Measurements from ENCODE around the gene COQ8A. TPM values are rescaled to one million over a fixed set of nuclear protein-coding genes. Genes with fewer than 3 reads are reported as not detected.

Gene COQ8A
- total RNA-seq, 1 experiment from 2014 or later, result 7.7 TPM

- DNase-seq (ENCODE audit: low read depth), result no peak
- in situ Hi-C loops (cut with HindIII; ENCODE audit: low pct_unique_long_range_greater_than_20kb, low sequenced_read_pairs), result no loop called here
Measured at GRCh38 chr1:226964068-226964425, 24.0 kb downstream of the COQ8A start.

DNA sequence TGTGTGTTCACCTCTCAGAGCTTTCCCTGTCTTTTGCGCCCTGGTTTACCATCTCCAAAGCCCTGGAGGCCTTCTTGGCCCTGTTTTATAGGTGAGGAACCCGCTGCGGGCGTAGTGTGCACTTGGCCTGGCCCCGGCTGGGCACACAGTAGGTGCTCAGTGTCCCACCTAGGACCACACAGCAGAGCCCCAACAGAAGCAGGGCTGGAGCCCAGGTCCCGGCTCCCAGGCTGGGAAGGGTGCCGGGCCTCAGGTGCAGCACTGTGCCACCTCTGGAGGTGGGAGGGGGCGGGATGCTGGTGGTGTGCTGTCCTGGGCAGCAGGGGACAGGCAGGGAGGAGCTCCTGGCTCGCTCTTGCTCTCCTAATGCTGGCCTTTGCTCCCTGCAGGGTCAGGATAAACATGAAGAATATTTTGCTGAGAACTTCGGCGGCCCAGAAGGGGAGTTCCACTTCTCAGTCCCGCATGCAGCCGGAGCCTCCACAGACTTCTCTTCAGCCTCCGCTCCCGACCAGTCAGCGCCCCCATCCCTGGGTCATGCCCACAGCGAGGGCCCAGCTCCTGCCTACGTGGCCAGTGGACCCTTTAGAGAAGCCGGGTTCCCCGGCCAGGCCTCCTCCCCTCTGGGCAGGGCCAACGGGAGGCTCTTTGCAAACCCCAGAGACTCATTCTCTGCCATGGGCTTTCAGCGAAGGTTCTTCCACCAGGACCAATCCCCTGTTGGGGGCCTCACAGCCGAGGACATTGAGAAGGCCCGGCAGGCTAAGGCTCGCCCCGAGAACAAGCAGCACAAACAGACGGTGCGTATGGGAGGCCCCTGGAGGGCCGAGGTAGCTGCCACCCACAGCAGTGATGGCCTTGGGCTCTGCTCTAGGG, 24.8 kb downstream of the COQ8A start:
- DNase-seq (ENCODE audit: low read depth), result no peak
- in situ Hi-C loops (cut with HindIII; ENCODE audit: low pct_unique_long_range_greater_than_20kb, low sequenced_read_pairs), result no loop called here

DNA sequence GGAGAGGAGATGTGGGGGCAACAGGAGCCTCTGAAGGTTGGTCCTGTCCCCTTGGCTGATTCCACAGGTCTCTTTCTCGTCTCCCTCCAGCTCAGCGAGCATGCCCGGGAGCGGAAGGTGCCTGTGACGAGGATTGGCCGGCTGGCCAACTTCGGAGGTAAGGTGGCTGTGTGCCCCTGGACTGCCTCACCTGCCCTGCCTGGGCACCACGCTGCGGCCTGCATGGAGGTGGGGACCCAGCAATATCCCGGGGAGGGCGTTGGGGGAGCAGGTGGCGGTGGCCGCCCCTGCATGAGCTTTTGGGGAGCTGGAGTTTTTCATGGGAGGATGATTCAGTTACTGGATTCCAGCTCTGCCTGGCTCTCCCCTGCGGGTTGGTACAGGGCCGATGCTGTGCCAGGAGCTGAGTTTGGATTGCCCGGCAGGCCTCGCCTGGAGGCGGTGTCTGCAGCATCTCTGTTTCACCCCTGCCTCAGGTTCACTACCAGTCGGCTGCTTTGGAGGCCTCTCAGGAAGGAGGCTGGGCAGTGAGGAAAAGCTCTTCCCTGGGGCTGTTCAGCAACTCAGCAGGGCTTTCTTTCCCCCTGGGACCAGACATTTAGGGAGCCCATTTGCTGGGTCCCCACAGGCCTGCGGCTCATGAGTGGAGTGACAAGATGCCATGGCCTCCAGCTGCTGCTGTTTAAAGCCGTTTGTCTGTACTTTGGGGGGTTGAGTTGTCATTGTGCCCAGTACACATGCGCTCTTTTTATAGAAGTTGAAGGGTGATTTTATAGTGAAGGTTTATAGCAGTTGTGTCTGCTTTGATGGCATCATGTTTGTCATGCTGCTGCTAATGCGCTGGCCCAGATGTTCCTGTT, 25.7 kb downstream of the COQ8A start:
- in situ Hi-C loops (cut with HindIII; ENCODE audit: low pct_unique_long_range_greater_than_20kb, low sequenced_read_pairs), result no loop called here
- no peak for DNase-seq (ENCODE audit: low read depth)

- in situ Hi-C loops (cut with HindIII; ENCODE audit: low pct_unique_long_range_greater_than_20kb, low sequenced_read_pairs), result no loop called here
Measured at GRCh38 chr1:226966683-226967082, 26.6 kb downstream of the COQ8A start.

DNA sequence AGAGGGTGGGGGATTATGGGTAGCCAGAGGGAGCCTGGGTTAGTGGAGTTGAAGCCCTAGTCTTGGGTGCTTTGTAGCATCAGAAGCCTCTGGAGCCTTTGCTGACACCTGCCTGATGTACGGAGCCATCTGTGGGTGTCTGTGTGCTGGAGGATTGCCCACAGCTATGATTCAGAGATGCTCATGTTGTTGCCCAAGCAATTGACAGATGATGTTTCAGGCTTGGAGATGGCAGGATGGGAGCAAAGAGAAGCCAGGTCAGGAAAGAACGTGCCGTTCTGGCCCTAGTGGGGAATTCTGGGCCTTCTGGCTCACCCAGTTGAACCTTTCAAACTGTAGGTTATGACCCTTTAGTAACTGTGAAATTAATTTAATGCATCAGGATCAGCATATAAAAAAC, 27.6 kb downstream of the COQ8A start:
- DNase-seq (ENCODE audit: low read depth), result no peak

More at GRCh38 chr1:226966683-226967082, 26.6 kb downstream of the COQ8A start:
- DNase-seq (ENCODE audit: low read depth), result no peak

GRCh38 chr1:226971765-226972164, 31.7 kb downstream of the COQ8A start:
- in situ Hi-C loops (cut with HindIII; ENCODE audit: low pct_unique_long_range_greater_than_20kb, low sequenced_read_pairs), result no loop called here
- peak; percentile 4 for DNase-seq (ENCODE audit: low read depth)

More for the DNA sequence above, 27.6 kb downstream of the COQ8A start:
- in situ Hi-C loops (cut with HindIII; ENCODE audit: low pct_unique_long_range_greater_than_20kb, low sequenced_read_pairs), result no loop called here

DNA sequence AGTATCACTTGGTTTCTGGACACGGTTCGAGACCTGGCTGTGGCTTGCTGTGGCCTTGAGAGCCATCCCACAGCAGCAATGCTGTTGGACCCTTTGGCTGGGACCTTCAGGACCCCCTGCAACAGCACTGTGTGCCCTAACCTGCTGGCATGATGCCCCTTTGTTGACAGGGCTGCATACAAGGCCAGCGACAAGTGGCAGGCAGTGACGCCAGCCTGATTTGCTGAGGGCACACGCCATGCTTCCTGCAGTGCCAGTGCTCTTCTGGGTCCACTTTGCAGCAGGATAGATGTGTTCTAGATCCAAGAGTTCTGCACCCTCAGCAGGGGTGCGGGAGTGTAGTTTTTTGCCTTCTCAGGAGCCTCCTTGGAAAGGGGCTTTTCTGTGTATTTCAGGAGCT, 32.8 kb downstream of the COQ8A start:
- in situ Hi-C loops (cut with HindIII; ENCODE audit: low pct_unique_long_range_greater_than_20kb, low sequenced_read_pairs), result no loop called here
- no peak for DNase-seq (ENCODE audit: low read depth)

GRCh38 chr1:226973371-226973897, 33.3 kb downstream of the COQ8A start:
- no peak for DNase-seq (ENCODE audit: low read depth)
- in situ Hi-C loops (cut with HindIII; ENCODE audit: low pct_unique_long_range_greater_than_20kb, low sequenced_read_pairs), result no loop called here

DNA sequence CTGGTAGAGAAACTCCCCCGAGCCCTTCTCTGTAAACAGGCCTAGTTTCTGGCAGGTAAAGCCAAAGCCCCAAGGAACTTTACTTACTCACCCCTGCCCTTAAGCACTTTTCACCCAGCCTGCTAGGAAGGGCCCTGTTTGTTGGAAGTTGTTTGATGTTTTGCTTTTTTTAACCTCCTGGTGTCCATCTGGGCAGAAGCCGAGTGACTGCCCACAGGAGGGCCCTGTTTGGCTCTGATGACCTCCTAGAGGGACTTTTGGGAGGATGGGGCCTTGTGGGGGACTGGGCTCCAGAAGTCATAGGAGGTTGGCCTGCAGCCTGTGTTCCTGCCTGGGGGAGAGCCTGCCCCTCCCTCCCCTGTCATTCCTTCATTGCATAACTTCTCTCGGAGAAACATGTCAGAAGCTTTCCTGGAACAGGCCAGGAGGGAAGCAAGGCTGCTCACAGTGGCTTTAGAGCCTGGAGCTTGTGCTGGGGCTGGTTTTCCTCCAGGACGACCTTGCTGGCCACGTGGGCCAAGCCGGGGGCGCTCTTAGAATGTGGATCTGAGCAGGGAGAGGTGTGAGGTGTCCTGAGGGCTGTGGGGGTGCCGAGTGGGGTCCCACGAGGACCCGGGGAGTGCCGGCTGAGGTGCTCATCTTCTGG, 33.9 kb downstream of the COQ8A start:
- DNase-seq (ENCODE audit: low read depth), result no peak
- in situ Hi-C loops (cut with HindIII; ENCODE audit: low pct_unique_long_range_greater_than_20kb, low sequenced_read_pairs), result no loop called here

DNA sequence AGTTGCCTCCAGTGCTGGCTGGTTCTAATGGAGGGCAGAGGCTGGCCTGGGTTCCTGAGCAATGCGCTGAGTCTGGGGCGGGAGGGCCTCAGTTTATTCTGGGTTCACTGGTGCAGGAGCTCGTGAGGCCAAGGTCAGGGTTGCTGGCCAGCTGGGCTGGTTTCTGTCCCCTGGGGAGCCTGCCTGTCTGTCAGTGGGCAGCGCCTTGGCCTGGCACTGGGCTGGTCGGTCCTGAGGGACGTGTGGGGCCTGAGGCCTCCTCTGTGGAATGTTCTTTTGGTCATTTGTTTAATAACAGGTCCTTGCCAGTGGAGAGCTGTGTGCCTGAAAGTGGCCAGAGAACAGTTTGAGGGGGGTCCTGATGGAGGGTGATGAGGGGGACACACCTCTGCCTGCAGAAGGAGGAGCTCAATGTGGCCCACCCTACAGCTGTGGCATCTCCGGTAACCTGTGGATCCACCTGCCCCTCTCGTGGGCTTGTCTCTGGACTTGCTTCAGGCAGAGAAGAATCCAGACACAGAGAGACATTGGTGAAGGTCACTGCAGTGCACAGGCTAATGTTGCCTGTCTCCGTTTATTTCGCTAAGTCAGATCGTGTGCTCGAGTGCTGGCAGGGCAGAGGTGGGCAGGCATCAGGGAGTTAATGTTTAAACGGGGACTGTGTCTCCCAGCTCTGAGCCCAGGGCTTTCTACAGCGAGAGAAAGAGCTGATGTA, 34.6 kb downstream of the COQ8A start:
- in situ Hi-C loops (cut with HindIII; ENCODE audit: low pct_unique_long_range_greater_than_20kb, low sequenced_read_pairs), result no loop called here
- DNase-seq (ENCODE audit: low read depth), result peak; percentile 11

DNA sequence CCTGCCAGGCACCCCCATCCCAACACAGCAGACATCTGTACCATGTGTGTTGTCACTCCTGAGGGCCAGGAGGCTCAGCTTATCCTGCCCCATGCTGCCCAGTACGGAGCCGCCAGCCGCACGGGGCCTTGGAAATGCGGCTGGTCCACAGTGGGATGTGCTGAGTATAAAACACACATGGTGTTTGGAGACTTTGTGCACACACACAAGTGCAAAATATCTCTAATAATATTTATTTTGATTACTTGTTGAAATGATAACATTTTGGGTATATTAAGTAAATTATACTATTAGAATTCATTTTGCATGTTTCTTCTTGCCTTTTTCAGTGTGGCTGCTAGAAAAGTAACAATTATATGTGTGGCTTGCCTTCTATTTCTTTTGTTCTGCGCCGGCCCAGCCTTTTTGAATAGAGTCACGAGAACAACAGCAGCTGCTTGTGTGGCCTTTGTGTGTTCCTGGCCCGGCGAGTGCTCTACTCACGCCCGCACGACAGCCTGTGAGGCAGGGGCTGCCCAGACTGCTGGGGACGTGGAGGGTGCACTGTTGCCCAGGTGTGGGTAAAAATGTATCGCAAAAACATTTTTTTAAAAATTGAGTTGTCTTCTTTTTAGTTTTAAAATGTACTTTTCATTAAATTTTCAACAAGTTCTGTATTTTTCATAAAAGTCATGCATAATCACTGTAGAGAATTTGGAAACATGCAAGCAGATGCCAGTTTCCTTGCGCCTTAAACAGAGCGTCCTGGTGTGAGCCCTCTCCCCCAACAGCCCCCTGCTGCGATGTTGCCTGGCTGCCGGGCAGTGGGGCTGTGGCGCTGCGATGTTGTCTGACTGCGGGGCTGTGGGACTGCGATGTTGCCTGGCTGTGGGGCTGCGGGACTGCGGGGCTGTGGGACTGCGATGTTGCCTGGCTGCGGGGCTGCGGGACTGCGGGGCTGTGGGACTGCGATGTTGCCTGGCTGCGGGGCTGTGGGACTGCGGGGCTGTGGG, 35.5 kb downstream of the COQ8A start:
- in situ Hi-C loops (cut with HindIII; ENCODE audit: low pct_unique_long_range_greater_than_20kb, low sequenced_read_pairs), result no loop called here
- DNase-seq (ENCODE audit: low read depth), result no peak

GRCh38 chr1:226976276-226976977, 36.3 kb downstream of the COQ8A start:
- in situ Hi-C loops (cut with HindIII; ENCODE audit: low pct_unique_long_range_greater_than_20kb, low sequenced_read_pairs), result no loop called here

DNA sequence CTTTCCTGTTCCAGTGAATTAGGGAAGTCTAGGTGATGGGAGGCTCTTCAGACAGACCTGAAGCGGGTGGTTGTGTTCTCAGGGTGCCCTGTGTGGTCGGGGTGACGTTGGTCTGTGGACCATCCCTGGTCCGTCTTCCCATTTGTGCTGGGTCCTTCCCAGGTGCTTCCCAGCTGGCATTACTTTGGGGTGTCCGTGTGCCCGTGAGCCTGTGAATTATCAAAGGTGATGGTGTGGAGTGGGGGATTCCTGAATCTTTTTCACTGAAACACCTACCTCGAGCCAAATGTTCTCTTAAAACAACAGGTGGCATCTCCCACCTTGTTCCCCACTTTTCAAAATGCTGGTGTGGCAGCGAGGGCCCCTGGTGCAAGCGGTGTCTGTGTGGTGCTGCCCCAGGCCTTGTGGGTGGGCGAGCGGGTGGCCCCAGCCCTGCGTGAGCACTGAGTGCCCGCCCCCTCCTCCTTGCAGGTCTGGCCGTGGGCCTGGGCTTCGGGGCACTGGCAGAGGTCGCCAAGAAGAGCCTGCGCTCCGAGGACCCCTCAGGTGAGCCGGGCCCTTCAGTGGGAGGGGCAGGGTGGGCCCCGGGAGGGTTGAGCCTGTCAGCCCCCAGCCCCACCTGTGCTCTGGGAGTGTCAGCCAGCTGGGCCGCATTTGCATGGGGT, 37.0 kb downstream of the COQ8A start:
- in situ Hi-C loops (cut with HindIII; ENCODE audit: low pct_unique_long_range_greater_than_20kb, low sequenced_read_pairs), result no loop called here
- DNase-seq (ENCODE audit: low read depth), result no peak

More at GRCh38 chr1:226976276-226976977, 36.3 kb downstream of the COQ8A start:
- no peak for DNase-seq (ENCODE audit: low read depth)

DNA sequence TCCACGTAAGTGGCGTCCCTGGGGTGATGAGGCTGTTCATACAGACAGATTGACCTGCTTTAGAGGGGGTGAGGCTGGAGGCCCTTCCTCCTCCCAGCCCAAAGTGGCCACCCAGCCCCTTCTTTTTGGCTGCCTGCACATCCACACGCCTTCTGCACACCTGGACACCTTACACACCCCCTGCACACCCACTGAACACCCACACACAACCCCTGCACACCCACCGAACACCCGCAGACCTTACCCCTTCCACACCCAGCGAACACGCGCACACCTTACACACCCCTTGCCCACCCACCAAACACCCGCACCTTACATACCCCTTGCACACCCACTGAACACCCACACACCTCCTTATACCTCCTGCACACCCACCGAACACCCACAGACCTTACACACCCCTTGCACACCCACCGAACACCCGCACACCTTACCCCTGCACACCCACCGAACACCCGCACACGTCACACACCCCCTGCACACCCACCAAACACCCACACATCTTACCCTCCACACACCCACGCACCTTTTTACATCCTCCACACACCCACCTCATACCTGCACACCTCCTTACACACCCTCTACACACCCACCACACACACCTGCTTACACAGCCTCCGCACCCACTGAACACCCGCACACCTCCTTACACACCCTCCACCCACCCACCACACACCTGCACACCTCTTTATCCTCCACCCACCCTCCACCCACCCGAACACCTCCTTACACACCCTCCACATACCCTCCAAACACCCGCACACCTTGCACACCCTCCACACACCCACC, 37.7 kb downstream of the COQ8A start:
- no peak for DNase-seq (ENCODE audit: low read depth)
- in situ Hi-C loops (cut with HindIII; ENCODE audit: low pct_unique_long_range_greater_than_20kb, low sequenced_read_pairs), result no loop called here

DNA sequence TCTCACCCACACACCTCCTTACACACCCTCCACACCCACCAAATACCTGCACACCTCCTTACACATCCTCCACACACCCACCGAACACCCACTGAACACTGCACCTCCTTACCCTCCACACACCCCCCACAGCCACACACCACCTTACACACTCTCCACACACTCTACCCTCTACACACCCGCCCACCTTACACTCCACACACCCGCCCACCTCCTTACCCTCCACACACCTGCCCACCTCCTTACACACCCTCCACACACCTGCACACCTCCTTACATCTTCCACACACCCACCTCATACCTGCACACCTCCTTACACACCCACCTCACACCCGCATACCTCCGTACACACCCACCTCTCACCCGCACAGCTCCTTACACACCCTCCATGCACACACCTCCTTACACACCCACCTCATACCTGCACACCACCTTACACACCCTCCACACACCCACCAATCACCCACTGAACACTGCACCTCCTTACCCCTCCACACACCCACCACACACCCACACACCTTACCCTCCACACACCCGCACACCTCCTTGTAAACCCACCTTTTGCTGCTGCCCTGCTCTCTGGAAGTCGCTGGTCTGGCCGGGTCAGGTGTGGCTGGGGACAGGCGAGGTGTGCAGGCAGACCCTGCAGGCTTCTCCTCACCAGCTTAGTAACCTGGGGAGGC, 38.5 kb downstream of the COQ8A start:
- DNase-seq (ENCODE audit: low read depth), result no peak
- in situ Hi-C loops (cut with HindIII; ENCODE audit: low pct_unique_long_range_greater_than_20kb, low sequenced_read_pairs), result no loop called here

Measured in Caki2 (cell line).